ENCODE measurements around the gene PMP22. TPM values are rescaled to one million over a fixed set of nuclear protein-coding genes. Genes with fewer than 3 reads are reported as not detected.

The PMP22 gene
- total RNA-seq, 6 donors from 2014 or later, result 49.7 to 179 (median 105) TPM

- WGBS, 2 donors, result 73 to 85% methylated on average over 3 of the region's 3 CpGs
- Histone ChIP-seq H3K4me3 (no peak overlapping the region), H3K27me3 (no peaks in the 10 kb centered on the region), H3K27ac (no peak overlapping the region), H3K36me3 (no peaks in the 10 kb centered on the region), H3K4me1 (peaks cover 3 to 23% (median 11%) of the 10 kb centered on the region in 4 donors), H3K9me3 (no peaks in the 10 kb centered on the region)
- DNase-seq (no peak), ATAC-seq (ENCODE audit: low FRiP score in 2 of 2) (no peak)
- TF ChIP-seq, protein P1, sequence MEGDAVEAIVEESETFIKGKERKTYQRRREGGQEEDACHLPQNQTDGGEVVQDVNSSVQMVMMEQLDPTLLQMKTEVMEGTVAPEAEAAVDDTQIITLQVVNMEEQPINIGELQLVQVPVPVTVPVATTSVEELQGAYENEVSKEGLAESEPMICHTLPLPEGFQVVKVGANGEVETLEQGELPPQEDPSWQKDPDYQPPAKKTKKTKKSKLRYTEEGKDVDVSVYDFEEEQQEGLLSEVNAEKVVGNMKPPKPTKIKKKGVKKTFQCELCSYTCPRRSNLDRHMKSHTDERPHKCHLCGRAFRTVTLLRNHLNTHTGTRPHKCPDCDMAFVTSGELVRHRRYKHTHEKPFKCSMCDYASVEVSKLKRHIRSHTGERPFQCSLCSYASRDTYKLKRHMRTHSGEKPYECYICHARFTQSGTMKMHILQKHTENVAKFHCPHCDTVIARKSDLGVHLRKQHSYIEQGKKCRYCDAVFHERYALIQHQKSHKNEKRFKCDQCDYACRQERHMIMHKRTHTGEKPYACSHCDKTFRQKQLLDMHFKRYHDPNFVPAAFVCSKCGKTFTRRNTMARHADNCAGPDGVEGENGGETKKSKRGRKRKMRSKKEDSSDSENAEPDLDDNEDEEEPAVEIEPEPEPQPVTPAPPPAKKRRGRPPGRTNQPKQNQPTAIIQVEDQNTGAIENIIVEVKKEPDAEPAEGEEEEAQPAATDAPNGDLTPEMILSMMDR (IDR thresholded peaks at IDR 0.05), result no peak
- TF ChIP-seq POLR2A (IDR thresholded peaks at IDR 0.05) (no peak), EP300 (IDR thresholded peaks at IDR 0.05) (no peak), POLR2AphosphoS5 (IDR thresholded peaks at IDR 0.05) (no peak)
Observed at GRCh38 chr17:15267996-15268395, 2.9 kb upstream of the PMP22 start.

GRCh38 chr17:15266325-15267125 lies 1.4 kb upstream of the PMP22 start:
- Histone ChIP-seq H3K27ac (no peak overlapping the region), H3K9me3 (no peaks in the 10 kb centered on the region), H3K36me3 (no peaks in the 10 kb centered on the region), H3K4me3 (no peak overlapping the region), H3K4me1 (peaks cover 0 to 28% (median 21%) of the 10 kb centered on the region in 4 donors), H3K27me3 (no peaks in the 10 kb centered on the region)
- DNase-seq, result no peak
- no peak for TF ChIP-seq POLR2A (IDR thresholded peaks at IDR 0.05)
- TF ChIP-seq, protein P1 (IDR thresholded peaks at IDR 0.05), result no peak
- no peak for ATAC-seq (ENCODE audit: low FRiP score in 2 of 2)
- 85 to 88% methylated on average over 13 of the region's 13 CpGs for WGBS, 2 donors

DNA sequence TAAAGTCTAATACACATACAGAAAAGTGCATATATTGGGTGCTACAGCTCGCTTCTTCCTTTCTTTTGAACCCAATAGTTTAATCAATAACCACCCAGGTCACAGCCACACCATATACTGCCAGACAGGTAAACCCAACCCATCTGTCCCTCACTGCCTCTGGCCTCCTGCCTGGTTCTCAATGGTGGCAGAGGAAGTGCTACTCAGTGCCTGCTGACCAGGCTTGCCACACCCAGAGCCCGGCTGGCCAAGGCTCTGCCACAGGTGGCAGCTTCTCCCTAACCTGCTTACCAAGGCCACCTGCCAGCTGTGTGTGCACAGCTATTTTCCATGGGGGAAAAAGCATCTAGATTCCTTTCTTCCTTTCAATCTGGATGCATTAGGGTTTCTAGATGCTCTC lies 584 bp downstream of the PMP22 start:
- no peaks in the 10 kb centered on the region for H3K27me3 ChIP-seq
- TF ChIP-seq POLR2A (IDR thresholded peaks at IDR 0.05) (no peak), POLR2AphosphoS5 (IDR thresholded peaks at IDR 0.05) (no peak), EP300 (IDR thresholded peaks at IDR 0.05) (no peak)
- TF ChIP-seq, protein P1 (IDR thresholded peaks at IDR 0.05), result no peak
- no peaks in the 10 kb centered on the region for H3K9me3 ChIP-seq
- H3K4me1 ChIP-seq, result peaks cover 7 to 48% (median 31%) of the 10 kb centered on the region in 4 donors
- ATAC-seq (ENCODE audit: low FRiP score in 2 of 2) (no peak), DNase-seq (peak; percentile 67 to 85)
- H3K36me3 ChIP-seq, result no peaks in the 10 kb centered on the region
- WGBS, 2 donors, result 42 to 61% methylated on average over 2 of the region's 2 CpGs
- H3K27ac ChIP-seq, result peak overlapping the region in 3 of 4 donors; percentile 0 to 33 (median 31)
- H3K4me3 ChIP-seq, result peak overlapping the region in 3 of 4 donors; percentile 14 to 71 (median 17)

DNA sequence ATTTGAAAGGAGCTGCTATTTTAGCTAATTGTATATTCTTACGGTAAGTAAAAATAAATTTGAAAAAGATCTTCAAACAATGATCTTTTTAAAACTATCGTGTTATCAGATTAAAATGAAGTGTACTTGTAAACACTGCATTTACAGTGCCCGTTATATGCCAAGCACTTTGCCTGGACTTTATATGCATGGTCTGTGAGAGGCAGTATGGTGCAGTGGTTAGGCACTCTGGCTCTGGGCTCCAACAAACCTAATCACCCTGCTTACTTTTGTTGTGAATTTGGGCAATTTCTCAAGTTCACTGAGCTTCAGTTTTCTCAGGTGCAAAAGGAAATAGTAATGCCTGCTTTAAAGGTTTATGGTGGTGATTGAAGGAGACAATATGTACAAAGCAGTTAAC lies 1.4 kb downstream of the PMP22 start:
- TF ChIP-seq EP300 (IDR thresholded peaks at IDR 0.05) (no peak), POLR2A (IDR thresholded peaks at IDR 0.05) (no peak), POLR2AphosphoS5 (IDR thresholded peaks at IDR 0.05) (no peak)
- TF ChIP-seq, protein P1 (IDR thresholded peaks at IDR 0.05), result no peak
- WGBS, 2 donors, result 25 to 38% methylated on average over 3 of the region's 3 CpGs
- Histone ChIP-seq H3K4me3 (peak overlapping the region in 2 of 4 donors; percentile 66 to 71), H3K4me1 (peaks cover 15 to 56% (median 37%) of the 10 kb centered on the region in 4 donors), H3K36me3 (peaks cover 0 to 8% (median 2%) of the 10 kb centered on the region in 4 donors), H3K9me3 (no peaks in the 10 kb centered on the region), H3K27ac (peak overlapping the region in 3 of 4 donors; percentile 86 to 93 (median 87)), H3K27me3 (no peaks in the 10 kb centered on the region)
- ATAC-seq (ENCODE audit: low FRiP score in 2 of 2), result no peak
- no peak for DNase-seq

All from upper lobe of left lung (tissue), 6 donors.